Measurements from ENCODE around the gene MED1. TPM values are rescaled to one million over a fixed set of nuclear protein-coding genes. Genes with fewer than 3 reads are reported as not detected.
"Not testable (repeated sequence)": the region's sequence is repeated elsewhere in the genome, so short reads cannot be mapped to it uniquely, and the experiment has no call there.

MED1 gene
- total RNA-seq, 1 donor: 31.1 TPM

DNA sequence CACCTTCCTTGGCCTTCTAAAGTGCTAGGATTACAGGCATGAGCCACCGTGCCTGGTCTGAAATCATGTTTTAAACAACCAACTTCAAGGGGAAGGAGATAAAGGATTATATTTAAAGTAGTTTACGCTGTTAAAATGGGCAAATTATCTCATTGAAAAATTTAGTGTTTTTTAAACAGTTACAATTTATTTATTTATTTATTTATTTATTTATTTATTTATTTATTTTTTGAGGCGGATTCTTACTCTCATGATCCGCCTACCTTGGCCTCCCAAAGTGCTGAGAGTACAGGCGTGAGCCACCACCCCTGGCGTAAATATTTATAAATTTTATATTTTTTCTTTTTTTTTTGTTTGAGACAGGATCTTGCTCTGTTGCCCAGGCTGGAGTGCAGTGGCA is 32.4 kb upstream of the MED1 start:
- no peak for DNase-seq (ENCODE audit: low read depth)
- TF ChIP-seq, protein P1, sequence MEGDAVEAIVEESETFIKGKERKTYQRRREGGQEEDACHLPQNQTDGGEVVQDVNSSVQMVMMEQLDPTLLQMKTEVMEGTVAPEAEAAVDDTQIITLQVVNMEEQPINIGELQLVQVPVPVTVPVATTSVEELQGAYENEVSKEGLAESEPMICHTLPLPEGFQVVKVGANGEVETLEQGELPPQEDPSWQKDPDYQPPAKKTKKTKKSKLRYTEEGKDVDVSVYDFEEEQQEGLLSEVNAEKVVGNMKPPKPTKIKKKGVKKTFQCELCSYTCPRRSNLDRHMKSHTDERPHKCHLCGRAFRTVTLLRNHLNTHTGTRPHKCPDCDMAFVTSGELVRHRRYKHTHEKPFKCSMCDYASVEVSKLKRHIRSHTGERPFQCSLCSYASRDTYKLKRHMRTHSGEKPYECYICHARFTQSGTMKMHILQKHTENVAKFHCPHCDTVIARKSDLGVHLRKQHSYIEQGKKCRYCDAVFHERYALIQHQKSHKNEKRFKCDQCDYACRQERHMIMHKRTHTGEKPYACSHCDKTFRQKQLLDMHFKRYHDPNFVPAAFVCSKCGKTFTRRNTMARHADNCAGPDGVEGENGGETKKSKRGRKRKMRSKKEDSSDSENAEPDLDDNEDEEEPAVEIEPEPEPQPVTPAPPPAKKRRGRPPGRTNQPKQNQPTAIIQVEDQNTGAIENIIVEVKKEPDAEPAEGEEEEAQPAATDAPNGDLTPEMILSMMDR (IDR thresholded peaks at IDR 0.05; ENCODE audit: insufficient read depth, low read depth, low read length): no peak
- no peak overlapping the region for H3K4me3 ChIP-seq (ENCODE audit: low read depth, low read length)

DNA sequence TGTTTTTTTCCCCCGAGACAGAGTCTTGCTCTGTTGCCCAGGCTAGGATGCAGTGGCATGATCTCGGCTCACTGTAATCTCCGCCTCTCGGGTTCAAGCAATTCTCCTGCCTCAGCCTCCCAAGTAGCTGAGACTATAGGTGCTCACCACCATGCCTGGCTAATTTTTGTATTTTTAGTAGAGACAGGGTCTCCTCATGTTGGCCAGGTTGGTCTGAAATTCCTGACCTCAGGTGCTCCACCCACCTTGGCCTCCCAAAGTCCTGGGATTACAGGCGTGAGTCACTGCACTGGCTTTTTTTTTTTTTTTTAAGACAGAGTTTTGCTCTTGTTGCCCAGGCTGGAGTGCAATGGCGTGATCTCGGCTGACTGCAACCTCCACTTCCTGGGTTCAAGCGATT is 28.6 kb upstream of the MED1 start:
- H3K4me3 ChIP-seq (ENCODE audit: low read depth, low read length); DNase-seq (ENCODE audit: low read depth): not testable (repeated sequence)

DNA sequence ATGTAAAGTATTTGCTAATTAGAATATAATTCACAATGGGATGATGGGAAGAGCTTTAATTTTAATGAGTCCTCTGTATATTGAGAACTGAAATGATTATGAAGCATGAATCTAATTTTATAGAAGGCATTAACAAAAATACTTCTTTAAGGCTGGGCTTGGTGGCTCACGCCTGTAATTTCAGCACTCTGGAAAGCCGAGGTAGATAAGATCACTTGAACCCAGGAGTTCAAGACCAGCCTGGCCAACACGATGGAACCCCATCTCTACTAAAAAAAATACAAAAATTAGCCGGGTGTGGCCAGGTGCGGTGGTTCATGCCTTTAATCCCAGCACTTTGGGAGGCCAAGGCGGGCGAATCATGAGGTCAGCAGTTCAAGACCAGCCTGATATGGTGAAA is 22.2 kb upstream of the MED1 start:
- TF ChIP-seq, protein P1 (IDR thresholded peaks at IDR 0.05; ENCODE audit: insufficient read depth, low read depth, low read length): no peak
- H3K4me3 ChIP-seq (ENCODE audit: low read depth, low read length): no peak overlapping the region

GRCh38 chr17:39468610-39469009 is 17.5 kb upstream of the MED1 start:
- DNase-seq (ENCODE audit: low read depth): not testable (repeated sequence)

More for the DNA sequence above, 22.2 kb upstream of the MED1 start:
- no peak for DNase-seq (ENCODE audit: low read depth)

DNA sequence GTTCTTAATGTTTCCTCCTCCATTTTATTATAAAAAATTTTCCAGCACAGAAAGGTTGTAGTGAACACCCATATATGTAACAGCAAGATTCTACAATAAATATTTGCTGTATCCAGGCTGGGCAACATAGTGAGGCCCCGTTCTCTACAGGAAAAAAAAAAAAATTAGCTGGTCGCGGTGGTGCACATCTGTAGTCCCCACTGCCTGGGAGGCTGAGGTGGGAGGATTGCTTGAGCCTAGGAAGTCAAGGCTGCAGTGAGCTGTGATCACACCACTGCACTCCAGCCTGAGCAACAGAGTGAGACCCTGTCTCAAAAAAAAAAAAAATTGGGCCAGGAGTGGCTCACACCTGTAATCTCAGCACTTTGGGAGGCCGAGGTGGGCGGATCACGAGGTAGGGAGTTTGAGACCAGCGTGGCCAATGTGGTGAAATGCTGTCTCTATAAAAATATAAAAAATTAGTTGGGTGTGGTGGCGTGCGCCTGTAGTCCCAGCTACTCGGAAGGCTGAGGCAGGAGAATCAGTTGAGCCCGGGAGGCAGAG is 13.6 kb upstream of the MED1 start:
- not testable (repeated sequence) for DNase-seq (ENCODE audit: low read depth)
- H3K4me3 ChIP-seq (ENCODE audit: low read depth, low read length): peak overlapping the region; percentile 88

More at GRCh38 chr17:39468610-39469009, 17.5 kb upstream of the MED1 start:
- not testable (repeated sequence) for H3K4me3 ChIP-seq (ENCODE audit: low read depth, low read length)

GRCh38 chr17:39462631-39463375 is 11.7 kb upstream of the MED1 start:
- DNase-seq (ENCODE audit: low read depth): peak; percentile 21
- H3K4me3 ChIP-seq (ENCODE audit: low read depth, low read length): peak overlapping the region; percentile 88
- TF ChIP-seq, protein P1 (IDR thresholded peaks at IDR 0.05; ENCODE audit: insufficient read depth, low read depth, low read length): no peak

DNA sequence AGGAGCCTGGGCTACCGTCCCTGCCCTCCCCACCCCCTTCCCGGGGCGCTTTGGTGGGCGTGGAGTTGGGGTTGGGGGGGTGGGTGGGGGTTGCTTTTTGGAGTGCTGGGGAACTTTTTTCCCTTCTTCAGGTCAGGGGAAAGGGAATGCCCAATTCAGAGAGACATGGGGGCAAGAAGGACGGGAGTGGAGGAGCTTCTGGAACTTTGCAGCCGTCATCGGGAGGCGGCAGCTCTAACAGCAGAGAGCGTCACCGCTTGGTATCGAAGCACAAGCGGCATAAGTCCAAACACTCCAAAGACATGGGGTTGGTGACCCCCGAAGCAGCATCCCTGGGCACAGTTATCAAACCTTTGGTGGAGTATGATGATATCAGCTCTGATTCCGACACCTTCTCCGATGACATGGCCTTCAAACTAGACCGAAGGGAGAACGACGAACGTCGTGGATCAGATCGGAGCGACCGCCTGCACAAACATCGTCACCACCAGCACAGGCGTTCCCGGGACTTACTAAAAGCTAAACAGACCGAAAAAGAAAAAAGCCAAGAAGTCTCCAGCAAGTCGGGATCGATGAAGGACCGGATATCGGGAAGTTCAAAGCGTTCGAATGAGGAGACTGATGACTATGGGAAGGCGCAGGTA is 11.0 kb upstream of the MED1 start:
- H3K4me3 ChIP-seq (ENCODE audit: low read depth, low read length): peak overlapping the region; percentile 88
- TF ChIP-seq, protein P1 (IDR thresholded peaks at IDR 0.05; ENCODE audit: insufficient read depth, low read depth, low read length): no peak
- DNase-seq (ENCODE audit: low read depth): peak; percentile 53

- peak within 1 kb of the TSS; percentile 88 for H3K4me3 ChIP-seq (ENCODE audit: low read depth, low read length)
- TF ChIP-seq, protein P1 (IDR thresholded peaks at IDR 0.05; ENCODE audit: insufficient read depth, low read depth, low read length): no peak
- DNase-seq (ENCODE audit: low read depth): peak; percentile 100
Measured at GRCh38 chr17:39461113-39461925, 10.3 kb upstream of the MED1 start, which contains the start of gene CDK12. Gene CDK12, plus strand, starts transcription at chr17:39461486. Its CDS starts 586 bp downstream, at chr17:39462072.
